AG08396 (cell line): ENCODE data around the gene CHRM2.

Experiments used
- DNase-seq: peaks from one replicate; pipeline ENCODE4 v3.0.0; 2012; ENCODE audit warnings: low spot score, mixed read lengths

CHRM2 gene

GRCh38 chr7:136894789-136895188, 26.3 kb downstream of the CHRM2 start:
- no peak for DNase-seq

DNA sequence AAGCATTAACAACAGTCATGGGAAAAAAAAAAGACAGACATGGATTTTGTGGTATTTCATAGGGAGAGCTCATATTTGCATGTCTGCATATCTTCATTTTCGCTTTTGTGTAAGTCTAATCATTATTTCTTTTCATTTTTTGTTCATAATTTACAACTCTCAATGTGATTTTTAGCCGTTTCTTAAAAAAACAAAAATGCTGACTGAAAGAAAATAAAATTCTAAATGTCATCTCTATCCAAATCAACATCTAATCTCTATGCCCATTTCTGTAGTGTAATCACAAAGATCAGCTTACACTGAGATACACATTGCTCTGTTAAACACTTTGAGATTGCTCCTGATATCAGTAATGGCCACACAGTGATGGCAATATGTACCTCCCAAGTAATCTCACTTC, 29.2 kb downstream of the CHRM2 start:
- DNase-seq: no peak

DNA sequence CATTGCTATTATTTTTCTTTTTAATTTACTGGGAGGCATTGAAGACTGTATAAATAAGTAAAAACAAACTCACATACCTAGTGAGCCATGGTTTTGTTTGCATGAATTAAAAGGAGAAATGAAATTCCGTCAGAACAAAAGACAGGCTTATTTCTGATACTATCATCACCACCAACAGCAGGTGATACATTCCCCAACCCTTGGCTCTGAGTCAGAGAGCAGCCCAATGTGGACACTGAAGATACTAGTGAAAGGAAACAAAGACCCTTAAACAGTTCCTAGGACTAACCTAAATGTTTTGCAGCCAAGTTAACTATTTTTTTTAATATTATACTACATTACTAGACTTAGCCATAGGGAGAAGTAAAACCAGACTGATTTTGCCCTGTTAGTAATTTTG, 31.6 kb downstream of the CHRM2 start:
- DNase-seq: no peak

DNA sequence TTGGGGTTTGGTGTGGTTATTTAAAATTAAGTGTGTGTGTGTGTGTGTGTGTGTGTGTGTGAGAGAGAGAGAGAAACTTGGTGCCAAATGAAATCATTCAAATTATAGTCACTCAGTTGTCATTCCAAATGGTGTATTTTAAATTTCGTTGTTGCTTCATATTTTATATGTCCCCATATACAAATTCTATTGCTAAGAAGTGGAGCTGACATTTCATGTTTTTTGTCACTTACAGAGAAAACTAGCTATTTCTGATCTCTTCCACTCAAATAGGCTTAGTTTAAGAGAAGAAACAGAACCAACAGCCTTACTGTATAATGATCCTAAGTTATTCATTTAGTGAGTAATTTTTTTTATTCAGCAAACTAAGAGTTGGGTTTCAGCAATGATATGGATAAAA, 42.3 kb downstream of the CHRM2 start:
- DNase-seq: no peak

GRCh38 chr7:136911344-136911743, 42.9 kb downstream of the CHRM2 start:
- peak; percentile 22 for DNase-seq

DNA sequence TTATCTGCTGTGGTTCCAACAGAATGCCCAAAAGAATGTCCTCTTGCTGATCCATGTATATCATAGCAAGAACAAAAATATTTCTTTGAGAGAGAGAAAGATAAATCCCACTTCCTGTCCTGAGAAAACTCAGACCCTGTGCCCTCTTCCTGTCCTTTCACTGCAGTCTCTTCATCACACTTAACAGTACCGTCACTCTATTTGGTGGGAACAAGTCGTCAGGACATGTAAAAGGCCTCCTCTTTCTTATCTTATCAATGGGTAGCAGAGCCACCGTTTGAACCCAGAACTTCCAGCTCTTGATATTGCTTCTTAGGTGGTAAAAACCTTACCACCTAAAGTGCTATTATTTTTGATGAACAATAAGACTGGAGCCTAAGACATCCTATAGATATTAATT, 43.9 kb downstream of the CHRM2 start:
- DNase-seq: no peak

DNA sequence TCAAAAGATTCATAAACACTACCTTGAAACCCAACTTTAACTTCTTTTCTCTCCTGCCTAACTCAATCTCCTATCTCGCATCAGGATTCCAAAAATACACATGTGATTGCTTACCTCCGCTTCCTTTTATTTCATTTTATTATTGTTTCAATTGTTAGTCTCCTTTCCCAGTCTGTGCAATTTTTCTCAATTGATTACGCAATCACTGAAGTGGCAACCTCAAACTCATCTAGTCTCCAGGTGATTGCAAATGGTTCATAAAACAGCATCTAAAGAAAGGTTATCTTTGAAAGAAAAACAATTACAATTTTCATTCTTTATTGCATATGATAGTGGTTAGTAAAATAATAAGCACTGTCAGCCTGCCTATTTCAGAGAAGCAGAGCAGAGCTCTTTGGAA, 45.6 kb downstream of the CHRM2 start:
- DNase-seq: no peak

DNA sequence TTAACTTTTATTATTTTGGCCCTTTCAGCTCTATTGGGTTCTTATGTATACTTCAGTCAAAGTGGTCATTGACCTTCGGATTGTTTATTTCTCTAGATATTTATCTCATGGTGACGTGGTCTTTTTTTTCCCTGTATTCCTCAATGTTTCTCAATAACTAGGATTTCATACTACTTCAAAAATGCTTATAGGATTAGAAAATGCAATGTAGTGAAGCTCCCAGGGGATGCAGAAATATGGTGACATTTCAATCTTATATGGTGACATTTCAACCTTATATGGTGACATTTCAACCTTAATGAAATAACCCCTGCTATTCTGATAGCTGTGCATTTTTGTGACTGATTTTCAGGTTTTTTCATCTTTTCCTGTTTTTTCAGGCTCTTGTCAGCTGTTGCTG, 51.4 kb downstream of the CHRM2 start:
- DNase-seq: no peak

DNA sequence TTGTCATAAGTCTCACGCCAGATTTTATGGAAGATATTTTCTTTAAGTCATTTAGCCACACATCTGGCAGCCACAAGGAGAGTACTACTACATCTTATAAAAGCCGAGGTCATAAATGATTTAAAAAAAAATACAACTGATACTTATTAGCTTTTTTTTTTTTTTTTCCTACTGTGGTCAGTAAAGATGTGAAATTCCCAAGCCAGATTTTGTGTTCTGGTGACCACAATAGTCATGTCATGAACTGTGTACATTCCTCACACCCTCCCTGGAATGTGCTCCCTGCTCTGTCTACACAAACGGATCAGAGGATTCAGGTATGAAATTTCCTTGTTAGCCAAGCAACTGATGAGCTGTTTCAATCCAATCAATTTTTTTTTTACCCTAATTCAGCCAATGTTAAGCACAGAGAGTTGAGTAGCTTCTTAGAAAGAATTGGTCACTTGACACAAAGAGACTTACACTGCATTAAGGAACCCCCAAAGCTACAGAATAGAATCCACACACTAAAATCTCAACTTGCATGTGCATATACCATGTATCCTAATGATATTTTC, 54.7 kb downstream of the CHRM2 start:
- DNase-seq: peak; percentile 33

- DNase-seq: no peak
Observed at GRCh38 chr7:136925044-136925443, 56.6 kb downstream of the CHRM2 start.

- DNase-seq: no peak
Observed at GRCh38 chr7:136925556-136925955, 57.1 kb downstream of the CHRM2 start.

GRCh38 chr7:136931169-136931867, 62.9 kb downstream of the CHRM2 start:
- DNase-seq: no peak

- DNase-seq: no peak
Observed at GRCh38 chr7:136937436-136937835, 69.0 kb downstream of the CHRM2 start.

DNA sequence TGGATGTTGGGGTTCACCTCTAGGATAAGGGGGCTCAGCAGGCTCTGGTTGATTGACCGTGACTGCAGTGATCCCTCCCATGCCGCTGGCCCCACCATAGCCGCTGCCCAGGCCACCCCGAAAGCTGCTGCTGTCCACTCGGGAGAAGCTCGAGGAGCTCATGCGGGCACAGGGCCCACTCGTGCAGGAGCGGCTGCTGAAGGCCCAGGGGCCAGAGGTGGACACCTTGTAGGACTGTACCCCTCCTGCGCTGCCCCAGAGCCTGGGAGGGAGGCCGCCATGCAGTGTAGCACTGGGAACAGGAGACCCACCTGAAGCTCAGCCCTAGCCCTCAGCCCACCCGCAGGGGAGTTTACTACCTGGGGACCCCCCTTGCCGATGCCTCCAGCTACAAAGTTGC, 70.0 kb downstream of the CHRM2 start:
- no peak for DNase-seq

- DNase-seq: no peak
Observed at GRCh38 chr7:136940122-136940521, 71.7 kb downstream of the CHRM2 start.

GRCh38 chr7:136940917-136941316, 72.5 kb downstream of the CHRM2 start:
- DNase-seq: no peak

- no peak for DNase-seq
Observed at GRCh38 chr7:136941816-136942215, 73.4 kb downstream of the CHRM2 start.

GRCh38 chr7:136942401-136942800, 73.9 kb downstream of the CHRM2 start:
- DNase-seq: no peak

- DNase-seq: no peak
Observed at GRCh38 chr7:136942994-136943393, 74.5 kb downstream of the CHRM2 start.

GRCh38 chr7:136947347-136947746, 78.9 kb downstream of the CHRM2 start:
- DNase-seq: no peak

GRCh38 chr7:136950331-136950730, 81.9 kb downstream of the CHRM2 start:
- DNase-seq: no peak

- peak; percentile 30 for DNase-seq
Observed at GRCh38 chr7:136953386-136953785, 84.9 kb downstream of the CHRM2 start.

GRCh38 chr7:136956232-136956631, 87.8 kb downstream of the CHRM2 start:
- DNase-seq: no peak

GRCh38 chr7:136956671-136957070, 88.2 kb downstream of the CHRM2 start:
- DNase-seq: no peak
